HepG2 (cell line): ENCODE measurements around the gene PLEKHN1. TPM values are rescaled to one million over a fixed set of nuclear protein-coding genes. Genes with fewer than 3 reads are reported as not detected.

Source experiments
- ATAC-seq: fragments of 200-7000 bp; cut with Tn5 transposase; 3 replicates; pipeline ENCODE4 v1.9.1; 2020; ENCODE audit warnings: mild to moderate bottlenecking, moderate library complexity
- BruUV-seq: library from RNA; stranded (reverse); fragments of 400-500 nt; replicated peaks from 2 replicates; lab custom pipeline; 2021; lab: Mats Ljungman, UMichigan
- CTCF ChIA-PET: fragments of 300-600 bp; formaldehyde crosslinking; extraction: SDS; loops from one replicate; lab custom pipeline; 2021; ENCODE audit warnings: low total read pairs, inconsistent platforms, low intra/inter-chr PET ratio; lab: Yijun Ruan, JAX
- POLR2A ChIA-PET: fragments of 350-600 bp; sonication (Branson Sonifier 250); formaldehyde crosslinking; loops from one replicate; lab custom pipeline; 2020; ENCODE audit warnings: antibody characterized with exemption, inconsistent platforms; lab: Yijun Ruan, JAX
- DNase-seq: peaks from one replicate; pipeline ENCODE4 v3.0.0-alpha.2; 2015; ENCODE audit warnings: low spot score
- FAIRE-seq: peaks from 3 replicates; lab custom pipeline; 2011; peaks lifted over from hg19 to GRCh38; lab: Jason Lieb, UNC
- H2AFZ ChIP-seq: one replicate; pipeline ENCODE4 v1.6.1; 2011; ENCODE audit warnings: low read length, inconsistent platforms
- H3K27ac ChIP-seq: fragments of 300-600 bp; 3 replicates; pipeline ENCODE4 v1.8.0; 2011; ENCODE audit warnings: mixed run types, mild to moderate bottlenecking, mixed read lengths, low read length, inconsistent platforms; ENCODE audit not compliant: insufficient read depth; ENCODE audit errors: extremely low read length
- H3K27me3 ChIP-seq, 2 experiments: fragments of 200-600 bp in 1 of 2; 2 replicates in 1 of 2; 3 replicates in 1 of 2; pipeline versions ENCODE4 v1.6.0 to v1.8.0; 2011; ENCODE audit warnings: low read length in 2 of 2, mild to moderate bottlenecking in 2 of 2, moderate library complexity in 2 of 2, inconsistent platforms in 1 of 2; ENCODE audit not compliant: insufficient read depth in 2 of 2, control insufficient read depth in 1 of 2
- H3K36me3 ChIP-seq, 2 experiments: fragments of 200-600 bp in 1 of 2; replicated peaks in 1 of 2; 2 replicates in 1 of 2; 3 replicates in 1 of 2; pipeline versions ENCODE4 v1.5.1 to v1.8.0; 2011; ENCODE audit warnings: low read length in 2 of 2, inconsistent platforms in 1 of 2; ENCODE audit not compliant: insufficient read depth in 2 of 2, control insufficient read depth in 1 of 2
- H3K4me1 ChIP-seq: 2 replicates; pipeline ENCODE4 v1.5.1; 2012; ENCODE audit warnings: low read length, inconsistent platforms; ENCODE audit not compliant: insufficient read depth
- H3K4me2 ChIP-seq: 2 replicates; pipeline ENCODE4 v1.6.0; 2011; ENCODE audit warnings: low read depth, low read length, inconsistent platforms
- H3K4me3 ChIP-seq, 3 experiments: fragments of 200-600 bp in 1 of 3; sonication (generic), shearing (Covaris generic) in 1 of 3; replicated peaks in 1 of 3; 2 replicates each; pipeline ENCODE4 v1.5.1; 2011 to 2016; ENCODE audit warnings: low read length in 3 of 3, inconsistent platforms in 2 of 3, low read depth in 2 of 3, mild to moderate bottlenecking in 2 of 3, control low read depth in 1 of 3, mixed read lengths in 1 of 3; ENCODE audit not compliant: insufficient read depth in 1 of 3
- H3K79me2 ChIP-seq: one replicate; pipeline ENCODE4 v1.6.1; 2011; ENCODE audit warnings: low read length, inconsistent platforms; ENCODE audit not compliant: insufficient read depth
- H3K9ac ChIP-seq: 2 replicates; pipeline ENCODE4 v1.6.0; 2011; ENCODE audit warnings: mild to moderate bottlenecking, low read depth, low read length, inconsistent platforms; ENCODE audit not compliant: insufficient read depth
- H3K9me3 ChIP-seq: 2 replicates; pipeline ENCODE4 v1.5.1; 2012; ENCODE audit warnings: mild to moderate bottlenecking, low read length
- H4K20me1 ChIP-seq: 2 replicates; pipeline ENCODE4 v1.6.0; 2011; ENCODE audit warnings: inconsistent platforms, mild to moderate bottlenecking, low read length, moderate library complexity; ENCODE audit not compliant: insufficient read depth
- MAX ChIP-seq: IDR thresholded peaks from 2 replicates; pipeline ENCODE4 v1.6.1; 2012; ENCODE audit warnings: inconsistent platforms
- PCBP1 ChIP-seq: fragments of 200-400 bp; formaldehyde crosslinking; IDR thresholded peaks from 2 replicates; pipeline ENCODE4 v1.6.1; 2017; ENCODE audit warnings: mild to moderate bottlenecking, low read depth, low read length, borderline replicate concordance
- RBFOX2 ChIP-seq: fragments of 200-400 bp; formaldehyde crosslinking; IDR thresholded peaks from 2 replicates; pipeline ENCODE4 v1.6.1; 2017; ENCODE audit warnings: low read depth, mild to moderate bottlenecking, low read length
- SALL2 ChIP-seq: sonication (generic); formaldehyde crosslinking; IDR thresholded peaks from 2 replicates; pipeline ENCODE4 v1.8.1; 2023; ENCODE audit warnings: mild to moderate bottlenecking, missing genetic modification reagents, inconsistent platforms
- SAP130 ChIP-seq: IDR thresholded peaks from 2 replicates; pipeline ENCODE4 v1.6.1; 2016; ENCODE audit warnings: low read depth
- SATB2 ChIP-seq: sonication (generic); formaldehyde crosslinking; IDR thresholded peaks from 2 replicates; pipeline ENCODE4 v1.5.0; 2020; ENCODE audit warnings: missing genetic modification reagents
- SIN3A ChIP-seq: IDR thresholded peaks from 2 replicates; pipeline ENCODE4 v1.6.1; 2011; ENCODE audit warnings: low read depth, mild to moderate bottlenecking, control low read depth, low read length, borderline replicate concordance
- SRY ChIP-seq: sonication (generic); formaldehyde crosslinking; IDR thresholded peaks from 2 replicates; pipeline ENCODE4 v1.8.0; 2022; ENCODE audit warnings: mild to moderate bottlenecking, missing genetic modification reagents
- ZBTB10 ChIP-seq: sonication (generic); formaldehyde crosslinking; IDR thresholded peaks from 2 replicates; pipeline ENCODE4 v1.4.0; 2020; ENCODE audit warnings: missing genetic modification reagents, borderline replicate concordance
- ZBTB8A ChIP-seq: sonication (generic); formaldehyde crosslinking; IDR thresholded peaks from 2 replicates; pipeline ENCODE4 v1.4.0; 2020; ENCODE audit warnings: mild to moderate bottlenecking, low read depth, missing genetic modification reagents, borderline replicate concordance
- ZNF121 ChIP-seq: sonication (generic); formaldehyde crosslinking; IDR thresholded peaks from 2 replicates; pipeline ENCODE4 v1.5.0; 2020; ENCODE audit warnings: mild to moderate bottlenecking, missing genetic modification reagents
- ZNF263 ChIP-seq: sonication (generic); formaldehyde crosslinking; IDR thresholded peaks from 2 replicates; pipeline ENCODE4 v1.4.0; 2020; ENCODE audit warnings: missing genetic modification reagents
- ZNF574 ChIP-seq: sonication (generic); formaldehyde crosslinking; IDR thresholded peaks from 2 replicates; pipeline ENCODE4 v1.4.0; 2020; ENCODE audit warnings: missing genetic modification reagents
- WGBS: methylation state at CpG from one replicate; pipeline ENCODE4 v1.1.6; 2017; ENCODE audit warnings: low lambda C conversion rate; 5-methylcytosine and 5-hydroxymethylcytosine counted together
- in situ Hi-C: cut with HindIII; loops from 2 replicates; pipeline ENCODE4 v1.10.0; 2017; ENCODE audit warnings: low pct_unique_long_range_greater_than_20kb; ENCODE audit not compliant: extremely low pct_ligation_motif_present
- intact Hi-C: fragments of 100-400 bp; cut with micrococcal nuclease; formaldehyde crosslinking; loops from one replicate; pipeline ENCODE4 v1.10.0; 2022; ENCODE audit not compliant: unreplicated experiment
- polyA plus RNA-seq, 8 experiments: library from polyadenylated mRNA; depleted of rRNA in 3 of 8; stranded (reverse) in 7 of 8; unstranded in 1 of 8; fragments of >200 nt; fragmentation: Illumina TruSeq in 4 of 8; extraction: Trizol in 4 of 8; gene quantifications; 2 replicates each; pipeline versions ENCODE4 v1.2.1 to v1.2.3, GENCODE V29; 2011 to 2016; ENCODE audit warnings: low read depth in 4 of 8, missing spikeins in 1 of 8, mixed read lengths in 1 of 8; ENCODE audit not compliant: insufficient read depth in 1 of 8
- total RNA-seq, 5 experiments: library from RNA; depleted of rRNA; stranded (reverse); fragments of >200 nt; fragmentation: Illumina TruSeq; extraction: Trizol; gene quantifications; 2 replicates each; pipeline ENCODE4 v1.2.3, GENCODE V29; 2016; ENCODE audit warnings: low read depth in 1 of 5

Gene PLEKHN1
- total and polyA plus RNA-seq, 2 of the 13 experiments (the other 11 are each of a cell fraction or from before 2014, with no cell fraction given) = 0.42 to 0.58 TPM

GRCh38 chr1:1020000-1020404 lies 53.7 kb downstream of the PLEKHN1 start, which contains the start of gene AGRN (continued):
- TF ChIP-seq ZNF574 (peak; percentile 18; the same call in 1 of the 2 replicates), ZNF263 (CRISPR knock-in tag) (no peak; the same call in 1 of the 2 replicates)

DNA sequence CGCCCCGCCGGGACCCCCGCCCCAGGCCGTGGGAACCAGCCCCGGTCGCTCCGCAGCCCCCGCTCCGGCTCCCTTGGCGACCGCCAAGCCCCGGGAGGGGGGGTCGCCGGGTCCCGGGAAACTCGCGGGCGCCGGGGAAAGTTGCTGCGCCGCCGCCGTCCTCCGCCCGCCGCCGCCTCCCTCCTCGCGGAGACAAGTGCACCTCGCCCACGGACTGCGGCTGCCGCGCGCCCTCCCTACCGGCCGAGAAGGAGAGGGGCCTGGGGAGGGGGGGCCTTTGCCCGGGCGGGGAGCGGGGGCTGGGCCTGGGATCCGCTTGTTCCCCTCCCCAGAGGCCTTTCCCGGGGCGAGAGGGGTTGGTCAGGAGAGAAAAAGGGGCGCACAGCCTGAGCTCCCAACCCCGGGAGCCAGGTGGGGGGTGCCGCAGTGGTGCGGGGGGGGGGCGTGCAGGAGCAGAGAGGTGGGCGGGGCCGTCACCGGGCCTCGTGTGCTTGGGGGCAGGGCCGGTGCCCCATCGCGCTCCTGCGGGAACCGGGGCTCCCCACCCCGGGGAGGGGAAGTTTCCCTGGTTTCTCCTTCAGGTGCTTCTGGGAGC lies 54.2 kb downstream of the PLEKHN1 start:
- ChIA-PET CTCF (no interaction called here), POLR2A (interaction anchor here (1.2 to 5.9 kb wide), 6 partner anchors 14 to 218 kb away, joined by 4 to 61 read pairs (median 5); no protein-coding TSS in a partner anchor)
- H3K4me1 ChIP-seq = peaks cover 80% of the 10 kb centered on the region
- DNase-seq = no peak
- H3K9me3 ChIP-seq = no peaks in the 10 kb centered on the region
- no peak overlapping the region for H2AFZ ChIP-seq
- FAIRE-seq = no peak
- intact Hi-C loops (no loop called here), in situ Hi-C loops (loop anchor here (5.0 kb wide), 1 partner anchor 37 kb away; no protein-coding TSS in a partner anchor)
- H3K4me3 ChIP-seq = peak overlapping the region; percentile 66 to 83 (median 79)
- ATAC-seq = no peak
- WGBS = no CpG with 5 or more reads among the region's 59 CpGs
- peak overlapping the region; percentile 90 for H3K4me2 ChIP-seq
- no TSS peak for BruUV-seq
- H4K20me1 ChIP-seq = peaks cover 31% of the 10 kb centered on the region; the same call in 1 of the 2 replicates
- no peaks in the 10 kb centered on the region for H3K27me3 ChIP-seq
- H3K36me3 ChIP-seq = peaks cover 4 to 10% of the 10 kb centered on the region in 2 experiments; a peak in 2 of 5 replicates
- peak overlapping the region; percentile 74 for H3K27ac ChIP-seq
- peak overlapping the region; percentile 78 for H3K9ac ChIP-seq
- peaks cover 23% of the 10 kb centered on the region for H3K79me2 ChIP-seq
- TF ChIP-seq SATB2 (no peak), ZBTB10 (CRISPR knock-in tag) (peak; percentile 39; the same call in 1 of the 2 replicates), SRY (CRISPR knock-in tag) (no peak), MAX (no peak), ZBTB8A (CRISPR knock-in tag) (no peak), SIN3A (0 out of 2 replicates have a peak, but pooled peaks have one; percentile 5), RBFOX2 (0 out of 2 replicates have a peak, but pooled peaks have one; percentile 5), ZNF574 (0 out of 2 replicates have a peak, but pooled peaks have one; percentile 3), PCBP1 (no peak), SALL2 (CRISPR knock-in tag) (peak; percentile 36; the same call in 1 of the 2 replicates), SAP130 (CRISPR knock-in tag) (peak; percentile 33), ZNF121 (no peak)
